Measurements from ENCODE around the gene RANBP2.

RANBP2 gene

GRCh38 chr2:108778857-108779256 is 59.6 kb downstream of the RANBP2 start:
- DNase-seq (ENCODE audit: low spot score) = no peak

DNA sequence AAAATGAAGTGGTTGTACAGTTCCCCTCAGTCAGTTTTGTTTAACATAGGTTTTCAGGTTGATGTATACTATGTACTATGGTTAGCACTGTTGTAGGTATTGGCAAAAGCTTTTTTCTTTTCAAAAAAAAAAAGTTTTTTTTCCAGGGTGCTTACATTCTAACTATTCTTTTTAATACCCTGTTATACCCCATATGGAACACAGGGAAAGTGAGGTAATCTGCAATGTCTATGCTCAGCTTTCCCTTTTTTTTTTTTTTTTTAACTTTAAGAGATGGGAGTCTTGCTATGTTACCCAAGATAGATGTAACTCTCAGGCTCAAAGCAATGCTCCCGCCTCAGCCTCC is 66.7 kb downstream of the RANBP2 start:
- no peak for DNase-seq (ENCODE audit: low spot score)

GRCh38 chr2:108786354-108787215 is 67.3 kb downstream of the RANBP2 start, which contains the start of gene CCDC138:
TSS of gene CCDC138 (plus strand) at chr2:108786771. CDS start at chr2:108786823, 52 bp downstream.
- peak; percentile 93 for DNase-seq (ENCODE audit: low spot score)

DNA sequence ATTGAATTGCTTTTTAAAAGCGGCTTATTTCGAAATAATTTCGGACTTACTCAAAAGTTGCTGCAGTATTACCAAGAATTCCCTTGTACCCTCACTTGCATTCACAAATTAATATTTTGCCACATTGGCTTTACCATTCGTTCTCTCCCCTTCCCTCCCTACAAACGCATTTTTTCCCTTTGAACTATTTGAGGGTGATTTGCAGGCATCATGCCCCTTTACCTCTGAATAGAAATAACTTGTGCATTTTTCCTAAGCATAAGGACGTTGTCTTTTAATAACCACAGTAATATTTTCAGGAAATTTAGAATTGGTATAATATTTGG is 67.9 kb downstream of the RANBP2 start:
- DNase-seq (ENCODE audit: low spot score) = no peak

GRCh38 chr2:108803045-108803736 is 83.9 kb downstream of the RANBP2 start:
- DNase-seq (ENCODE audit: low spot score) = no peak

DNA sequence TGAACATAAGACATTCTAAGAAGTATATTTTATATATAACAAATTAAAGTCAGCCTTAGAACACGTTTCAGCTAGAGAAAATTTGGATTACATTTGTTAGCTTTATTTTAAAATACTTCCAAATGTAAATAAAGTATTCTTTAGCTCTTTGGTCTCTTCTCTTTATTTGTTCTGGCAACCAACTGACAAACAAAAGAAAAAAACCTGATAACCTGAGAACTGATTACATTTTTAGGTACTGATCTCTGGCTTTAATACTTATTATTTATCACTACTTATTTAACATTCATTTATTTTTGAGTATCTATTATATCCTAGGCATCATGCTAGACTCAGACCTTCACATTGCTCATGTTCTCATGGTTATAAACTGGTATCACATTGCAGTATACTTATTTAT is 85.8 kb downstream of the RANBP2 start:
- no peak for DNase-seq (ENCODE audit: low spot score)

- no peak for DNase-seq (ENCODE audit: low spot score)
These were observed 86.5 kb downstream of the RANBP2 start for GRCh38 chr2:108805782-108806181.

DNA sequence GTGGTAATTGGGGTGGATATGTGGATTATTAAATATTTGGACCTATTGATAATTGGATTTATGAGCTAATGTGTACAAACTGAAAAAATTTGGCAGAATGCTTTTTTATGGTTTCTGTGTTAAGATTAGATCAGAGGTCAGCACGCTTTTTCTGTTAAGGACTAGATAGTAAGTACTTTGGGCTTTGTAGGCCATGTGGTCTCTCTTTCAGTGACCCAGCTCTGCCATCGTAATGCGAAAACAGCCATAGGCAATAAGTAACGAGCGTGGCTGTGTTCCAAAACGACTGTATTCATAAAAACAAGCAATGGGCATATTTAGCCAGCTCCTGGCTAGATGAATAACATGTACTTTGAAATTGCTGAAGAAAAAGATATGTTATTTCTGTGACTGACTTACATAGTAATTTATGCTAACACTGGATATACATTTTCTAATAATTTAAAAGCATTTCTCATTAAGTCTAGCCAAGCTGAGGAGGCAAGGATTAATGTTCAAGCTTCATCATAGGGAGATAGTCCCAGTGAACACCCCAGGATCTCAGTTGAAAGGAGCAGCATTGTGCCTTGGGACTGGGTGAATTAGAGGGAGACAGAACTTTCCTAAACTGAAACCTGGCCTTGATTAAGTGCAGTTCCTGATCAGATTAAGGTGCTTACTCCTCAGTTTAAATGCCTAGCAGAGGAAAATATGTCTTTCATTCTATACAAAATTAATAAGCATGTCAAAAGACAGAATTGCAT is 87.3 kb downstream of the RANBP2 start:
- no peak for DNase-seq (ENCODE audit: low spot score)

DNA sequence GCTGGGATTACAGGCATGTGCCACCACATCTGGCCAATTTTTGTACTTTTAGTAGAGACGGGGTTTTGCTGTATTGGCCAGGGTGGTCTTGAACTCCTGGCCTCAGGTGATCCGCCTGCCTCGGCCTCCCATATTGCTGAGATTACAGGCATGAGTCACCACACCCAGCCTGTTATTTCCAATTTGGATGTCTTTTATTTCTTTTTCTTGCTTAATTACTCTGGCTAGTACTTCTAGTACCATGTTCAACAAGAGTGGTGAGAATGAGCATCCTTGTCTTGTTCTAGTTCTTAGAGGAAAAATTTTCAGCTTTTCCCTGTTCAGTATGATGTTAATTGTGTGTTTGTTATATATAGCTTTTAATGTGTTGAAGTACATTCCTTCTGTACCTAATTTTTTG is 90.7 kb downstream of the RANBP2 start:
- DNase-seq (ENCODE audit: low spot score) = no peak

GRCh38 chr2:108810993-108811957 is 92.0 kb downstream of the RANBP2 start:
- DNase-seq (ENCODE audit: low spot score) = no peak

- no peak for DNase-seq (ENCODE audit: low spot score)
These were observed 94.5 kb downstream of the RANBP2 start for GRCh38 chr2:108813732-108814131.

DNA sequence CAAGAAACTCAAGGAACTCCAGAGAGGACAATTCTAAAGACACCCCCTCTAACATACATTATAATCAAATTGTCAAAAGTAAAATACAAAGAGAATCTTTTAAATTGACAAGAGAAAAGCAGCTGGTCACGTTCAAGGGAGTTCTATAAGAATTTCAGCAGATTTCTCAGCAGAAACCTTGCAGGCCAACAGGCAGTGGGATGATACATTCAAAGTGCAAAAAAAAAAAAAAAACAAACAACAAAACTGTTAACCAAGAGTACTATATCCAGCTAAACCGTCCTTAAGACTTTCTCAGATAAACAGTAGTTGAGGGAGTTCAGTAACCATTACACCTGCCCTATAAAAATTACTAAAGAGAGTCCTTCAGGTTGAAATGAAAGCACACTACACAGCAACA is 101.2 kb downstream of the RANBP2 start:
- no peak for DNase-seq (ENCODE audit: low spot score)

GRCh38 chr2:108823286-108823685 is 104.0 kb downstream of the RANBP2 start:
- DNase-seq (ENCODE audit: low spot score) = no peak

DNA sequence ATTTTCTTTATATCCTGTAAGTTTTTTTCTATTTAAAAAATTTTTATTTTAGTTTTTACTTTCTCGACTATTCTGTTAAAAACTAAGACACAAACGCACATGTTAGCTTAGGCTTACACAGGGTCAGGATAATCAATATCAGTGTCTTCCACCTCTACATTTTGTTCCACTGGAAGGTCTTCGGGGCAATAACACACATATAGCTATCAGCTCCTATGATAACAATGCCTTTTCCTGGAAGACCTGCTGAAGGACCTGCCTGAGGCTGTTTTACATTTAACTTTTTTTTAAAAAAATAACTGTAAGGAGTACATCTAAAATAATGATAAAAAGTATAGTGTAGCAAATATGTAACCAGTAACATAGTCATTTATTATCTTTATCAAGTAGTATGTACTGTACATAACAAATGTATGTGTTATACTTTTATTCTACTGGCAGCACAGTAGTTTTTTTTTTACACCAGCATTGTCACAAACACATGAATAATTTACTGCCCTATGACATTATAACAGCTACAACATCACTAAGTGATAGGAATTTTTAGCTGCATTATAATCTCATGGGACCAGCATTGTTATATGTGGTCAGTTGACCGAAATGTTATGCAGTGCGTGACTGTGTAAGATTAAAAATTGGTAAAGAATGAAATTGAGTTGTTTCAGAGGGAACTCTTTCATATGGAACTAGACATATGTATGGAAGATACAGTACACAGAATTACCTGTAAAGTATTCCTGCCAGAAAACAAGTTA is 105.2 kb downstream of the RANBP2 start:
- no peak for DNase-seq (ENCODE audit: low spot score)

GRCh38 chr2:108825254-108825653 is 106.0 kb downstream of the RANBP2 start:
- no peak for DNase-seq (ENCODE audit: low spot score)

DNA sequence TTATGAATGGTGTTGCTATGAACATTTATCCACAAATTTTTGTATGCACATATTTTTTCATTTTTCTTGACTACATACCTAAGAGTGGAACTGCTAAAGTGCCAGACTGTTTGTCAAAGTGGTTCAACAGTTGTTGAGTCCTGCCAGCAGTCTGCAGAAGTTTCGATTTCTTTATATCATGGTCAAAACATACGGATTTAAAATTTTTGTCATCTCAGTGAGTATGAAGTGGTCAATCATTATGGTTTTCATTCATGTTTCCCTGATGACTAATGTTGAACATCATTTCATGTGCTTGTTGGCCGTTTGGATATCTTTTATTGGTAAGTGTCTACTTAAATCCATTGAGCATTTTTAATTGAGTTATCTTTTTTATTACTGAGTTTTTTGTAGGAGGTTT is 106.5 kb downstream of the RANBP2 start:
- DNase-seq (ENCODE audit: low spot score) = no peak

DNA sequence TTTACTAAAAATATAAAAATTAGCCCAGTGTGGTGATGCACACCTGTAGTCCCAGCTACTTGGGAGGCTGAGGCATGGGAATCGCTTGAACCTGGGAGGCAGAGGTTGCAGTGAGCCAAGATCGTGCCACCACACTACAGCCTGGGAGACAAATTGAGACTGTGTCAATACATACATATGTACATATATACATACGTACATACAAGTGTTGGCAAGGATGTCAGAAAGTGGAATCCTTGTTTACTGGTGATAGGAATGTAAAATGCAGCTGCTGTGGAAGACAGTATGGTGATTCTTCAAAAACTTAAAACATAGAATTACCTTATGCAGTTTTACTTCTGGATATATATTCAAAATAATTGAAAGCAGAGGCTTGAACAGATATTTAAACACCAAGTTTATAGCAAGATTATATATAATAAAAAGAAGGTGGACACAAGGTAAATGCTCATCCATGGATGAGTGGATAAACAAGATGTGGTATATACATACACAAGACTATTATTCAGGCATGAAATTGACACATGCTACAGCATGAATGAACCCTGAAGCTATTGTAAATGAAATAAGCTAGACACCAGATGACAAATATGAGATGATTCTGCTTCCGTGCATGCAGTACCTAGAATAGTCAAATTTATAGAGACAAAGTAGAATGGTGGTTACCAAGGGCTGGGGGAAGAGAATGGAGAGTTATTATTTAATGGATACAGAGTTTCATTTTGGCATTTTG is 110.5 kb downstream of the RANBP2 start:
- no peak for DNase-seq (ENCODE audit: low spot score)

DNA sequence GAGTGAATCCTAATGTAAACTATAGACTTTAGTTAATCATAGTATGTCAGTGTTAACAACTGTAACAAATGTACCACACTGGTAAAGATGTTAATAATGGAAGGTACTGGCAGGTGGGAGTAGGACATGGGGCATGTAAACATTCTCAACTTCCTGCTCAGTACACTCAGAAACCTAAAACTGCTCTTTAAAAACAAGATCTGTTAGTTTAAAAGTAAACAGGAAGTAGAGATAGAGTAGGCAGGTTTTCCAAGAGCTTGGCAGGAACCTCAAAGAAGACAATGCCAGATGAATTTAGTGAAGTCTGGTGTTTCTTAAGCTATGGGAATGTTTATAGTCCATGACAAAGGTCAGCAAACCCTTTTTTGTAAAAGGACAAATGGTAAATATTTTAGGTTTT is 113.9 kb downstream of the RANBP2 start:
- DNase-seq (ENCODE audit: low spot score) = no peak

- DNase-seq (ENCODE audit: low spot score) = no peak
These were observed 115.3 kb downstream of the RANBP2 start for GRCh38 chr2:108834620-108835019.

- no peak for DNase-seq (ENCODE audit: low spot score)
These were observed 115.8 kb downstream of the RANBP2 start for GRCh38 chr2:108835040-108835439.
